GM11168 (cell line): ENCODE data around the gene CDH13.
"Not testable (repeated sequence)": the region's sequence is repeated elsewhere in the genome, so short reads cannot be mapped to it uniquely, and the experiment has no call there.

Experiments used
- in situ Hi-C: fragments of 300-500 bp; cut with MboI; formaldehyde crosslinking; loops from one replicate; pipeline ENCODE4 v1.12.0; 2022; ENCODE audit warnings: low sequenced_read_pairs; ENCODE audit not compliant: unreplicated experiment

The CDH13 gene

GRCh38 chr16:82924075-82924854 lies 297.5 kb downstream of the CDH13 start:
- in situ Hi-C loops = no loop called here

GRCh38 chr16:82926500-82926899 lies 299.7 kb downstream of the CDH13 start:
- in situ Hi-C loops = no loop called here

GRCh38 chr16:82933933-82934332 lies 307.2 kb downstream of the CDH13 start:
- in situ Hi-C loops = not testable (repeated sequence)

GRCh38 chr16:82935766-82936165 lies 309.0 kb downstream of the CDH13 start:
- in situ Hi-C loops = no loop called here

- in situ Hi-C loops = no loop called here
These were observed 310.3 kb downstream of the CDH13 start for GRCh38 chr16:82936941-82937551.

- in situ Hi-C loops = no loop called here
These were observed 311.3 kb downstream of the CDH13 start for GRCh38 chr16:82937926-82938520.

GRCh38 chr16:82943371-82943770 lies 316.6 kb downstream of the CDH13 start:
- in situ Hi-C loops = no loop called here

GRCh38 chr16:82945420-82946101 lies 318.8 kb downstream of the CDH13 start:
- in situ Hi-C loops = no loop called here

GRCh38 chr16:82947698-82948097 lies 320.9 kb downstream of the CDH13 start:
- in situ Hi-C loops = no loop called here

GRCh38 chr16:82949016-82949415 lies 322.2 kb downstream of the CDH13 start:
- in situ Hi-C loops = no loop called here

GRCh38 chr16:82953517-82953916 lies 326.7 kb downstream of the CDH13 start:
- in situ Hi-C loops = no loop called here

- in situ Hi-C loops = no loop called here
These were observed 327.6 kb downstream of the CDH13 start for GRCh38 chr16:82954224-82954929.

- in situ Hi-C loops = no loop called here
These were observed 329.1 kb downstream of the CDH13 start for GRCh38 chr16:82955741-82956348.

GRCh38 chr16:82957212-82957611 lies 330.4 kb downstream of the CDH13 start:
- in situ Hi-C loops = no loop called here

GRCh38 chr16:82960918-82961317 lies 334.1 kb downstream of the CDH13 start:
- in situ Hi-C loops = no loop called here

GRCh38 chr16:82963653-82964052 lies 336.9 kb downstream of the CDH13 start:
- in situ Hi-C loops = no loop called here

- in situ Hi-C loops = no loop called here
These were observed 339.0 kb downstream of the CDH13 start for GRCh38 chr16:82965808-82966207.

GRCh38 chr16:82967424-82967823 lies 340.7 kb downstream of the CDH13 start:
- in situ Hi-C loops = no loop called here

GRCh38 chr16:82971126-82971525 lies 344.4 kb downstream of the CDH13 start:
- in situ Hi-C loops = loop anchor here (5.0 kb wide), 1 partner anchor 96 kb away; no protein-coding TSS in a partner anchor
